Common myeloid progenitor, CD34-positive (primary cell): ENCODE results near the gene MTHFD2L.
A peak's percentile ranks its signal among the peaks of the same experiment; 100 is the strongest.

Experiments used
- CTCF ChIA-PET: fragments of 350-600 bp; sonication (Branson Sonifier 250); formaldehyde crosslinking; loops from one replicate; lab custom pipeline; 2021; ENCODE audit warnings: antibody characterized with exemption; lab: Charles Lee
- POLR2A ChIA-PET: fragments of 350-600 bp; sonication (Branson Sonifier 250); formaldehyde crosslinking; loops from one replicate; lab custom pipeline; 2021; ENCODE audit warnings: antibody characterized with exemption; lab: Charles Lee
- DNase-seq, 3 donors: peaks; one replicate each; pipeline versions ENCODE4 v3.0.0 to v3.0.0-alpha.2; 2013
- H3K27ac ChIP-seq, 2 experiments: 1 replicate in 1 of 2; 2 replicates in 1 of 2; pipeline ENCODE4 v1.7.0; 2013; ENCODE audit warnings: inconsistent platforms in 2 of 2, low read length in 2 of 2, mild to moderate bottlenecking in 2 of 2, low read depth in 1 of 2, moderate library complexity in 1 of 2; ENCODE audit not compliant: severe bottlenecking in 2 of 2, insufficient read depth in 1 of 2, poor library complexity in 1 of 2
- H3K27me3 ChIP-seq, 5 experiments: replicated peaks in 2 of 5; 1 replicate in 3 of 5; 2 replicates in 2 of 5; pipeline versions ENCODE4 v1.6.1 to v1.7.0; 2013; ENCODE audit warnings: low read length in 4 of 5, mild to moderate bottlenecking in 2 of 5, moderate library complexity in 2 of 5, inconsistent platforms in 1 of 5; ENCODE audit not compliant: insufficient read depth in 5 of 5, control insufficient read depth in 4 of 5
- H3K36me3 ChIP-seq, 4 experiments: 1 replicate in 2 of 4; 2 replicates in 2 of 4; pipeline versions ENCODE4 v1.6.1 to v1.7.0; 2013; ENCODE audit warnings: low read length in 3 of 4, control low read depth in 1 of 4, mild to moderate bottlenecking in 1 of 4; ENCODE audit not compliant: control insufficient read depth in 4 of 4, insufficient read depth in 4 of 4
- H3K4me1 ChIP-seq, 4 experiments: 1 replicate in 3 of 4; 2 replicates in 1 of 4; pipeline versions ENCODE4 v1.6.1 to v1.7.1; 2013; ENCODE audit warnings: low read length in 3 of 4, mild to moderate bottlenecking in 3 of 4, control low read depth in 1 of 4, inconsistent platforms in 1 of 4, moderate library complexity in 1 of 4; ENCODE audit not compliant: control insufficient read depth in 4 of 4, insufficient read depth in 4 of 4; ENCODE audit errors: control extremely low read depth in 1 of 4
- H3K4me3 ChIP-seq, 7 experiments: 1 replicate in 4 of 7; 2 replicates in 3 of 7; pipeline versions ENCODE4 v1.5.1 to v1.7.0; 2013; ENCODE audit warnings: mild to moderate bottlenecking in 7 of 7, low read length in 6 of 7, moderate library complexity in 6 of 7, inconsistent platforms in 2 of 7, low read depth in 2 of 7, control low read depth in 1 of 7; ENCODE audit not compliant: insufficient read depth in 4 of 7, control insufficient read depth in 1 of 7; ENCODE audit errors: extremely low read depth in 1 of 7
- H3K9me3 ChIP-seq, 5 experiments: 1 replicate in 4 of 5; 2 replicates in 1 of 5; pipeline versions ENCODE4 v1.6.1 to v1.7.1; 2013; ENCODE audit warnings: low read length in 4 of 5, mild to moderate bottlenecking in 2 of 5, inconsistent platforms in 1 of 5, low read depth in 1 of 5, moderate library complexity in 1 of 5; ENCODE audit not compliant: control insufficient read depth in 4 of 5, insufficient read depth in 2 of 5; ENCODE audit errors: control extremely low read depth in 1 of 5
- WGBS: methylation state at CpG from one replicate; pipeline ENCODE4 v1.1.5; 2013; ENCODE audit not compliant: insufficient coverage; 5-methylcytosine and 5-hydroxymethylcytosine counted together

The MTHFD2L gene

DNA sequence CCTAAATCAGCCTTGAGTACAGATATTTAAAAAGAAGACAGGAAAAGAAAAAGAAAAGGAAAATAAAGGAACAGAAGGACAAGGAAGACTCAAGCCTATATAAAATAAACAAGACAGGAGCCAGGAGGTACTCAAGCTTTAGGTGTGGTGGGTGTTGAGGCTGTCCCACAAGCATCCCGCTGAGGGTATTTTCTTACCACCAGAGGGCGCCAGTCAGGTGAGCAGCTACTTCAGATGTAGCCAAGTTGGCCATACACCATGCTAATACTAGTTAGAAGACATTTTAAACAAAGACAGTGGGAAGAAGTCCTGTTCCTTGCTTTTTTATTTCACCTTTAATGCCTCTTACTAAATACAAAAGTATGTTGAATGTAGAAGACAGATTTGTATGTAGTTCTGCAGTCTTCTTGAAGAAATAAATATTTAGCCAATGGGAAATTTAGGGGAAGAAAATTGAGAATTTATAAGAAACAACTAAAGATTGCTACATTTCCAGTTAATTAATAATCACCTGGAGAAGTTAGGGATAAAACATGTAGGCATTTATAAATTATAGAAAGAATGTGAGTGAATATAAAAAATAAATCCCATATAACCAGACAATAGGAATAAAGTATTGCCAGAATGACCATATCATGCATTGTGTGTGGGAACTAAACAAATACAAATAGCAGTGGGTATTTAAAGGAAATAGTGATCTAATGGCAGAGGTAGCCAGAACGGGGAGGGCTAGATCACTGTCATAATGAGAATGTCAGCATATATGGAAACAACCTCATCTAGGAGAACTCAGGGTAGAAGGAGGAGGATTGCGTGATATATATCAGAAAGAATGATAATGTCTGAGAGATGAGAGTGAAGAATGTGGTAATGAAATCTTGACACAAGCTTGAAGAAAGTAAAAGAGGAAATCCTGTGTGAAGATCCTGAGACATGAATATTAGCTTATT, 71.0 kb downstream of the MTHFD2L start:
- H3K9me3 ChIP-seq, result no peaks in the 10 kb centered on the region
- no peak overlapping the region for H3K4me3 ChIP-seq
- no peak overlapping the region for H3K27ac ChIP-seq
- H3K4me1 ChIP-seq, result peaks cover 0 to 22% (median 15%) of the 10 kb centered on the region in 4 experiments
- CTCF ChIA-PET, result interaction anchor here (0.5 to 3.6 kb wide), 33 partner anchors 11 to 1319 kb away, joined by 3 to 18 read pairs (median 4); partner anchors contain the start of gene EPGN
- no peaks in the 10 kb centered on the region for H3K27me3 ChIP-seq
- peak; percentile 87 to 91 (median 88) for DNase-seq
- POLR2A ChIA-PET, result interaction anchor here (0.6 to 1.4 kb wide), 2 partner anchors 72 to 78 kb away, joined by 3 to 4 read pairs; no protein-coding TSS in a partner anchor
- 90% methylated on average over 2 of the region's 4 CpGs for WGBS
- H3K36me3 ChIP-seq, result peaks cover 0 to 5% (median 0%) of the 10 kb centered on the region in 4 experiments

DNA sequence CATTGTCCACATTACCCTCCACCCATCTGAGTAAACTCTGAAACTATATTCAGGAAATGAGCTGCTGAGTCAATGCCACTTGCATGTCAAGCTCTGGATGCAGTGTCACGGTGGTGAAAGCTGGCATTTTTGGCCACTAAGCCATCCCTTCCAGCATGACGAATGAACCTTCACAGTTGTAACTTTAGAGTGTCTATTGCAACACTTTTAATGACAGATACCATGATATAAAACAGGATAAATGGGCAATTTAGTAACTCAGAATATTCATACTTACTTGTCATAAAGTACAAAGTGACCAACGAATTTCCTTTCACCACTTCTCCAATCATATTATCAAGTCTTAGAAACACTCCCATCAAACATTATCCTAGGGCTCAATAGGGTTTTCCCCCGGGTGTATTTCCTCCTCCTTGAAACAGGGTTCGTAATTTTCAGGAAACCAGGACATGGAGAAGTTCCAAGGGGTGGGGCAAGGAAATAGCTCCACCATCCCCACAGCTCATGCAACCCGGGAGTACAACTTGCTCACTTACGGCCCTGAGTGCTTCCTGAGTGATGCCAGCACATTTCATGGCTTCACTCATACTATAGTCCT, 73.1 kb downstream of the MTHFD2L start:
- 13% methylated on average over 3 of the region's 7 CpGs for WGBS
- POLR2A ChIA-PET, result interaction anchor here (0.6 kb wide), 2 partner anchors 50 to 86 kb away, joined by 3 to 4 read pairs; no protein-coding TSS in a partner anchor
- peak overlapping the region in 3 of 7 experiments; percentile 39 to 56 (median 52) for H3K4me3 ChIP-seq

DNA sequence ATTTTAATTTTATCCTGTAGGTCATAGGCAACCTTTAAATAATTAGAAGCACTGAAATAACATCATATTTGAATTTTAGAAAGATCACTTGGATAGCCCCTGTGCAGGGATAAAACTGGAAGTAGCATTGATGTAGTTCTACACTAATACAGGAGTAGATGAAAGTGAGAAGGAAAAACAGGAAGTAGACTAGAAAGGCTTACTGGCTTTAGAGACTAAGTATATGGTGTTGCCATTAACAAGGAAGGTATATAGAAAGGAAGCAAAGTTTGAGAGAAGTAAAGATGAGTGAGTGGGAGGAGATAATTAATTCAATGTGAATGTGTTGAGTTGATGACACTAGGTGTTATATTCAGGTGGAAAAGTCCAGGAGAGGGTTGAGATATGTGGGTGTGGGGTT, 77.2 kb downstream of the MTHFD2L start:
- no peaks in the 10 kb centered on the region for H3K27me3 ChIP-seq
- H3K27ac ChIP-seq, result no peak overlapping the region
- no peak for DNase-seq
- peaks cover 0 to 16% (median 10%) of the 10 kb centered on the region in 4 experiments for H3K4me1 ChIP-seq
- H3K36me3 ChIP-seq, result peaks cover 0 to 2% (median 0%) of the 10 kb centered on the region in 4 experiments
- CTCF ChIA-PET, result no interaction called here
- no peaks in the 10 kb centered on the region for H3K9me3 ChIP-seq
- no peak overlapping the region for H3K4me3 ChIP-seq
- POLR2A ChIA-PET, result no interaction called here

More for the DNA sequence above, 73.1 kb downstream of the MTHFD2L start:
- Histone ChIP-seq H3K36me3 (peaks cover 0 to 5% (median 0%) of the 10 kb centered on the region in 4 experiments), H3K4me1 (peaks cover 0 to 26% (median 14%) of the 10 kb centered on the region in 4 experiments), H3K9me3 (no peaks in the 10 kb centered on the region), H3K27ac (peak overlapping the region; percentile 77 to 90), H3K27me3 (no peaks in the 10 kb centered on the region)
- CTCF ChIA-PET, result interaction anchor here (0.8 to 3.6 kb wide), 12 partner anchors 12 to 445 kb away, joined by 3 to 18 read pairs (median 4); no protein-coding TSS in a partner anchor
- DNase-seq, result peak; percentile 95 to 98 (median 98)

DNA sequence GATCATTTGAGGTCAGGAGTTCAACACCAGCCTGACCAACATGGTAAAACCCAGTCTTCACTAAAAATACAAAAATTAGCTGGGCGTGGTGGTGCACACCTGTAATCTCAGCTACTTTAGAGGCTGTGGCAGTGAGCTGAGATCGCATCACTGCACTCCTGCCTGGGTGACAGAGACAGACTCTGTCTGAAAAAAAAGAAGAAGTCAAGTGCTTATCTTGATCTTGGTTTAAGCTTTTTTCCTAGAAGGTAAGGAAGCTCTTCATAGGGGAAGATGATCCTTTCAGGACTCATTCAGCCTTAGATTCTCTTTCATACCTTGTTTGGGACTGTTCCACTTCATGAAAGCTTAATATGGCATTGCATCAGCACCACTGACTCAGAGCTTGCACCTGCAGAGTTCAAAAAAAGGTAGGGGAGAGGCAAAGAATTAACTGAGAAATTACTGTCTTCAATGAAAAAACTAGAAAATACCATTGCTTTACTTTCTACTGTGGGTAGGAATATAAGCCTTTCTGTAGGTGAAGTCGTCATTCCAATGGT, 79.6 kb downstream of the MTHFD2L start:
- Histone ChIP-seq H3K27ac (no peak overlapping the region), H3K4me3 (no peak overlapping the region), H3K9me3 (no peaks in the 10 kb centered on the region), H3K4me1 (peaks cover 0 to 4% (median 0%) of the 10 kb centered on the region in 4 experiments), H3K27me3 (no peaks in the 10 kb centered on the region), H3K36me3 (peaks cover 0 to 2% (median 0%) of the 10 kb centered on the region in 4 experiments)
- no peak for DNase-seq
- 80% methylated on average over 1 of the region's 3 CpGs for WGBS
- ChIA-PET CTCF (interaction anchor here (0.7 to 1.5 kb wide), 2 partner anchors 48 to 149 kb away, joined by 3 to 6 read pairs; no protein-coding TSS in a partner anchor), POLR2A (no interaction called here)

DNA sequence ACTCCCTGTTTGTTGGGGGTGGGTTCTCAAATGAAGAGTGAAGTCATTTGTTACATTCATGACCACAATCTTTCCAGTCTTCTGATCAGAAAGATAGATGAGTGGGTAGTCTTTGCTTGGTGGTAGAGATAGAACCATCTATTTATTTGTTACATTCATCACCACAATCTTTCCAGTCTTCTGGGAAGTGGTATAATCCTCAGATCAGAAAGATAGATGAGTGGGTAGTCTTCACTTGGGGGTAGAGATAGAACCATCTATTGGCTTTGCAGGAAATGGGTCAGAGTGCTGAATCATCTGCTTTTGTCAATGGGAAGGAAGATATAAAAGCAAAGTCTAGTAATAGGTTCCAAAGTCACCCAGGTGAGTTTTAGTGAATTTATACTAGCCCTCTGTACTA, 86.1 kb downstream of the MTHFD2L start:
- ChIA-PET CTCF (interaction anchor here (1.8 kb wide), 1 partner anchor 19 kb away, joined by 3 read pairs; no protein-coding TSS in a partner anchor), POLR2A (no interaction called here)
- H3K36me3 ChIP-seq, result peaks cover 0 to 3% (median 0%) of the 10 kb centered on the region in 4 experiments
- H3K9me3 ChIP-seq, result no peaks in the 10 kb centered on the region
- H3K4me1 ChIP-seq, result peaks cover 0 to 3% (median 0%) of the 10 kb centered on the region in 4 experiments
- no peak overlapping the region for H3K27ac ChIP-seq
- H3K4me3 ChIP-seq, result no peak overlapping the region
- H3K27me3 ChIP-seq, result no peaks in the 10 kb centered on the region
- DNase-seq, result no peak

DNA sequence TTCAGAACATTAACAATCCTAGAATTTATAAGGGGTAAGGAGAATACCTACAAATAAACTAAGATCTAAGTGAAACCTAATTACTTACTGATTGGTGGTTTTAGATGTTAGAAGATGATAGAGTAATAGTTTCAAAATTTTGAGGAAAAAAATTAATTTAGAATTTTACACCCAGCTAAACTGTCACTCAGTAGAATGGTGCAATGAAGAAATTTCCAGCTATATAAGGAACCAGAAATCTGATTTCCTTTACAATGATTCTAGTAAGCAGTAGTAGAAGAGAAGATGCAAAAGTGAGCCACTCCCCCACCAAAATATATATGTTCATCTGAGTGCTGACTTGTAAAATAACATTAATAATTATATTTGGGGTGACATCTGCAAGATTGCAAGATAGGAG, 95.0 kb downstream of the MTHFD2L start:
- Histone ChIP-seq H3K27ac (no peak overlapping the region), H3K4me1 (no peaks in the 10 kb centered on the region), H3K36me3 (peaks cover 0 to 45% (median 11%) of the 10 kb centered on the region in 4 experiments), H3K27me3 (no peaks in the 10 kb centered on the region), H3K4me3 (no peak overlapping the region), H3K9me3 (peaks cover 6 to 45% (median 17%) of the 10 kb centered on the region in 5 experiments)
- CTCF ChIA-PET, result interaction anchor here (1.0 kb wide), 1 partner anchor 27 kb away, joined by 3 read pairs; no protein-coding TSS in a partner anchor
- DNase-seq, result peak in 1 of 3 donors; percentile 24
- POLR2A ChIA-PET, result no interaction called here
